ENCODE data around the gene COL20A1. TPM values are rescaled to one million over a fixed set of nuclear protein-coding genes. Genes with fewer than 3 reads are reported as not detected.

COL20A1 gene
- total RNA-seq, 1 experiment from 2014 or later, result not detected

- H3K27me3 ChIP-seq (ENCODE audit: low read length), result no peaks in the 10 kb centered on the region
- ATAC-seq (no peak), DNase-seq (no peak)
- H3K9ac ChIP-seq (ENCODE audit: low read length), result no peak overlapping the region
- H4K20me1 ChIP-seq (ENCODE audit: low read length), result peaks cover 14% of the 10 kb centered on the region
- CTCF ChIA-PET, result no interaction called here
- no peak overlapping the region for H2AFZ ChIP-seq (ENCODE audit: low read length)
- no peak overlapping the region for H3K27ac ChIP-seq (ENCODE audit: low read length)
- TF ChIP-seq CTCF (conservative IDR thresholded peaks at IDR 0.05; ENCODE audit: low read depth, low read length), result no peak
- no peak for TF ChIP-seq EZH2 (IDR thresholded peaks at IDR 0.05; ENCODE audit: low read length, unreplicated experiment)
- no peak for TF ChIP-seq EZH2phosphoT487 (IDR thresholded peaks at IDR 0.05; ENCODE audit: borderline replicate concordance, low read length)
- no peak overlapping the region for H3K4me2 ChIP-seq (ENCODE audit: low read length)
- H3K9me2 ChIP-seq (replicated peaks; ENCODE audit: low read length), result no peaks in the 10 kb centered on the region
- H3K36me3 ChIP-seq (ENCODE audit: low read depth, low read length), result no peaks in the 10 kb centered on the region
- H3K4me3 ChIP-seq (ENCODE audit: low read length), result no peak overlapping the region
- peaks cover 13% of the 10 kb centered on the region; the same call in 1 of the 2 replicates for H3K4me1 ChIP-seq (ENCODE audit: insufficient read depth, low read length)
- POLR2A ChIA-PET (ENCODE audit: unreplicated experiment), result interaction anchor here (0.7 kb wide), 1 partner anchor 13 kb away, joined by 3 read pairs; no protein-coding TSS in a partner anchor
- H3K79me2 ChIP-seq (ENCODE audit: low read length), result peaks cover 29% of the 10 kb centered on the region
- intact Hi-C loops (cut with micrococcal nuclease), result no loop called here
- no peaks in the 10 kb centered on the region for H3K9me3 ChIP-seq (ENCODE audit: low read length)
- BruUV-seq (replicated peaks), result no TSS peak
- H3F3A ChIP-seq (ENCODE audit: low read length, unreplicated experiment), result no peaks in the 10 kb centered on the region
Observed at GRCh38 chr20:63269724-63270123, 23.3 kb upstream of the COL20A1 start.

- ATAC-seq (no peak), DNase-seq (no peak)
- ChIA-PET POLR2A (ENCODE audit: unreplicated experiment) (interaction anchor here (0.7 kb wide), 1 partner anchor 12 kb away, joined by 3 read pairs; no protein-coding TSS in a partner anchor), CTCF (no interaction called here)
- no peaks in the 10 kb centered on the region for H3F3A ChIP-seq (ENCODE audit: low read length, unreplicated experiment)
- no TSS peak for BruUV-seq (replicated peaks)
- H3K27me3 ChIP-seq (ENCODE audit: low read length), result no peaks in the 10 kb centered on the region
- H3K4me1 ChIP-seq (ENCODE audit: insufficient read depth, low read length), result peaks cover 13% of the 10 kb centered on the region; the same call in 1 of the 2 replicates
- no peaks in the 10 kb centered on the region for H3K9me2 ChIP-seq (replicated peaks; ENCODE audit: low read length)
- H3K9ac ChIP-seq (ENCODE audit: low read length), result no peak overlapping the region
- H3K9me3 ChIP-seq (ENCODE audit: low read length), result no peaks in the 10 kb centered on the region
- intact Hi-C loops (cut with micrococcal nuclease), result no loop called here
- H2AFZ ChIP-seq (ENCODE audit: low read length), result no peak overlapping the region
- no peaks in the 10 kb centered on the region; the same call in 1 of the 2 replicates for H3K36me3 ChIP-seq (ENCODE audit: low read depth, low read length)
- H3K4me3 ChIP-seq (ENCODE audit: low read length), result no peak overlapping the region
- H3K27ac ChIP-seq (ENCODE audit: low read length), result no peak overlapping the region
- no peak overlapping the region for H3K4me2 ChIP-seq (ENCODE audit: low read length)
- peaks cover 39% of the 10 kb centered on the region for H3K79me2 ChIP-seq (ENCODE audit: low read length)
- peaks cover 23% of the 10 kb centered on the region for H4K20me1 ChIP-seq (ENCODE audit: low read length)
- no peak for TF ChIP-seq EZH2 (IDR thresholded peaks at IDR 0.05; ENCODE audit: low read length, unreplicated experiment)
- TF ChIP-seq CTCF (conservative IDR thresholded peaks at IDR 0.05; ENCODE audit: low read depth, low read length), result no peak
- TF ChIP-seq EZH2phosphoT487 (IDR thresholded peaks at IDR 0.05; ENCODE audit: borderline replicate concordance, low read length), result no peak
Observed at GRCh38 chr20:63270606-63271325, 22.2 kb upstream of the COL20A1 start.
